HepG2 (cell line): Measurements from ENCODE around the gene FCN1. TPM values are rescaled to one million over a fixed set of nuclear protein-coding genes. Genes with fewer than 3 reads are reported as not detected.
A peak's percentile ranks its signal among the peaks of the same experiment; 100 is the strongest.

Experiments used
- ATAC-seq: fragments of 200-7000 bp; cut with Tn5 transposase; 3 replicates; pipeline ENCODE4 v1.9.1; 2020; ENCODE audit warnings: mild to moderate bottlenecking, moderate library complexity
- BruUV-seq: library from RNA; stranded (reverse); fragments of 400-500 nt; replicated peaks from 2 replicates; lab custom pipeline; 2021; lab: Mats Ljungman, UMichigan
- CTCF ChIA-PET: fragments of 300-600 bp; formaldehyde crosslinking; extraction: SDS; loops from one replicate; lab custom pipeline; 2021; ENCODE audit warnings: low total read pairs, inconsistent platforms, low intra/inter-chr PET ratio; lab: Yijun Ruan, JAX
- POLR2A ChIA-PET: fragments of 350-600 bp; sonication (Branson Sonifier 250); formaldehyde crosslinking; loops from one replicate; lab custom pipeline; 2020; ENCODE audit warnings: antibody characterized with exemption, inconsistent platforms; lab: Yijun Ruan, JAX
- DNase-seq: peaks from one replicate; pipeline ENCODE4 v3.0.0-alpha.2; 2015; ENCODE audit warnings: low spot score
- FAIRE-seq: peaks from 3 replicates; lab custom pipeline; 2011; peaks lifted over from hg19 to GRCh38; lab: Jason Lieb, UNC
- H2AFZ ChIP-seq: one replicate; pipeline ENCODE4 v1.6.1; 2011; ENCODE audit warnings: low read length, inconsistent platforms
- H3K27ac ChIP-seq: fragments of 300-600 bp; 3 replicates; pipeline ENCODE4 v1.8.0; 2011; ENCODE audit warnings: mixed run types, mild to moderate bottlenecking, mixed read lengths, low read length, inconsistent platforms; ENCODE audit not compliant: insufficient read depth; ENCODE audit errors: extremely low read length
- H3K27me3 ChIP-seq, 2 experiments: fragments of 200-600 bp in 1 of 2; 2 replicates in 1 of 2; 3 replicates in 1 of 2; pipeline versions ENCODE4 v1.6.0 to v1.8.0; 2011; ENCODE audit warnings: low read length in 2 of 2, mild to moderate bottlenecking in 2 of 2, moderate library complexity in 2 of 2, inconsistent platforms in 1 of 2; ENCODE audit not compliant: insufficient read depth in 2 of 2, control insufficient read depth in 1 of 2
- H3K36me3 ChIP-seq, 2 experiments: fragments of 200-600 bp in 1 of 2; replicated peaks in 1 of 2; 2 replicates in 1 of 2; 3 replicates in 1 of 2; pipeline versions ENCODE4 v1.5.1 to v1.8.0; 2011; ENCODE audit warnings: low read length in 2 of 2, inconsistent platforms in 1 of 2; ENCODE audit not compliant: insufficient read depth in 2 of 2, control insufficient read depth in 1 of 2
- H3K4me1 ChIP-seq: 2 replicates; pipeline ENCODE4 v1.5.1; 2012; ENCODE audit warnings: low read length, inconsistent platforms; ENCODE audit not compliant: insufficient read depth
- H3K4me2 ChIP-seq: 2 replicates; pipeline ENCODE4 v1.6.0; 2011; ENCODE audit warnings: low read depth, low read length, inconsistent platforms
- H3K4me3 ChIP-seq, 3 experiments: fragments of 200-600 bp in 1 of 3; sonication (generic), shearing (Covaris generic) in 1 of 3; replicated peaks in 1 of 3; 2 replicates each; pipeline ENCODE4 v1.5.1; 2011 to 2016; ENCODE audit warnings: low read length in 3 of 3, inconsistent platforms in 2 of 3, low read depth in 2 of 3, mild to moderate bottlenecking in 2 of 3, control low read depth in 1 of 3, mixed read lengths in 1 of 3; ENCODE audit not compliant: insufficient read depth in 1 of 3
- H3K79me2 ChIP-seq: one replicate; pipeline ENCODE4 v1.6.1; 2011; ENCODE audit warnings: low read length, inconsistent platforms; ENCODE audit not compliant: insufficient read depth
- H3K9ac ChIP-seq: 2 replicates; pipeline ENCODE4 v1.6.0; 2011; ENCODE audit warnings: mild to moderate bottlenecking, low read depth, low read length, inconsistent platforms; ENCODE audit not compliant: insufficient read depth
- H3K9me3 ChIP-seq: 2 replicates; pipeline ENCODE4 v1.5.1; 2012; ENCODE audit warnings: mild to moderate bottlenecking, low read length
- H4K20me1 ChIP-seq: 2 replicates; pipeline ENCODE4 v1.6.0; 2011; ENCODE audit warnings: inconsistent platforms, mild to moderate bottlenecking, low read length, moderate library complexity; ENCODE audit not compliant: insufficient read depth
- MAFK ChIP-seq, 2 experiments: IDR thresholded peaks in 1 of 2; conservative IDR thresholded peaks in 1 of 2; 2 replicates each; pipeline ENCODE4 v1.6.1; 2011; ENCODE audit warnings: improper control_type of control experiment in 2 of 2, low read length in 2 of 2
- SIN3B ChIP-seq: fragments of 150-350 bp; IDR thresholded peaks from 2 replicates; pipeline ENCODE4 v1.6.1; 2014; ENCODE audit warnings: low read length
- ZNF292 ChIP-seq: sonication (generic); formaldehyde crosslinking; IDR thresholded peaks from 2 replicates; pipeline ENCODE4 v1.8.1; 2022; ENCODE audit warnings: mild to moderate bottlenecking, low read depth, missing genetic modification reagents, borderline replicate concordance
- ZNF703 ChIP-seq: sonication (generic); formaldehyde crosslinking; IDR thresholded peaks from 2 replicates; pipeline ENCODE4 v1.5.1; 2020; ENCODE audit warnings: missing genetic modification reagents, mild to moderate bottlenecking, moderate library complexity, borderline replicate concordance
- ZNF768 ChIP-seq: sonication (generic); formaldehyde crosslinking; IDR thresholded peaks from 2 replicates; pipeline ENCODE4 v1.4.0; 2020; ENCODE audit warnings: missing genetic modification reagents
- WGBS: methylation state at CpG from one replicate; pipeline ENCODE4 v1.1.6; 2017; ENCODE audit warnings: low lambda C conversion rate; 5-methylcytosine and 5-hydroxymethylcytosine counted together
- in situ Hi-C: cut with HindIII; loops from 2 replicates; pipeline ENCODE4 v1.10.0; 2017; ENCODE audit warnings: low pct_unique_long_range_greater_than_20kb; ENCODE audit not compliant: extremely low pct_ligation_motif_present
- intact Hi-C: fragments of 100-400 bp; cut with micrococcal nuclease; formaldehyde crosslinking; loops from one replicate; pipeline ENCODE4 v1.10.0; 2022; ENCODE audit not compliant: unreplicated experiment
- polyA plus RNA-seq, 8 experiments: library from polyadenylated mRNA; depleted of rRNA in 3 of 8; stranded (reverse) in 7 of 8; unstranded in 1 of 8; fragments of >200 nt; fragmentation: Illumina TruSeq in 4 of 8; extraction: Trizol in 4 of 8; gene quantifications; 2 replicates each; pipeline versions ENCODE4 v1.2.1 to v1.2.3, GENCODE V29; 2011 to 2016; ENCODE audit warnings: low read depth in 4 of 8, missing spikeins in 1 of 8, mixed read lengths in 1 of 8; ENCODE audit not compliant: insufficient read depth in 1 of 8
- total RNA-seq, 5 experiments: library from RNA; depleted of rRNA; stranded (reverse); fragments of >200 nt; fragmentation: Illumina TruSeq; extraction: Trizol; gene quantifications; 2 replicates each; pipeline ENCODE4 v1.2.3, GENCODE V29; 2016; ENCODE audit warnings: low read depth in 1 of 5
- TF ChIP-seq, protein P1 (sequence below): sonication (generic); formaldehyde crosslinking; IDR thresholded peaks from 2 replicates; pipeline ENCODE4 v1.9.0; 2021; ENCODE audit warnings: missing genetic modification reagents, borderline replicate concordance

The FCN1 gene
- total and polyA plus RNA-seq, 2 of the 13 experiments (the other 11 are each of a cell fraction or from before 2014, with no cell fraction given) = not detected

DNA sequence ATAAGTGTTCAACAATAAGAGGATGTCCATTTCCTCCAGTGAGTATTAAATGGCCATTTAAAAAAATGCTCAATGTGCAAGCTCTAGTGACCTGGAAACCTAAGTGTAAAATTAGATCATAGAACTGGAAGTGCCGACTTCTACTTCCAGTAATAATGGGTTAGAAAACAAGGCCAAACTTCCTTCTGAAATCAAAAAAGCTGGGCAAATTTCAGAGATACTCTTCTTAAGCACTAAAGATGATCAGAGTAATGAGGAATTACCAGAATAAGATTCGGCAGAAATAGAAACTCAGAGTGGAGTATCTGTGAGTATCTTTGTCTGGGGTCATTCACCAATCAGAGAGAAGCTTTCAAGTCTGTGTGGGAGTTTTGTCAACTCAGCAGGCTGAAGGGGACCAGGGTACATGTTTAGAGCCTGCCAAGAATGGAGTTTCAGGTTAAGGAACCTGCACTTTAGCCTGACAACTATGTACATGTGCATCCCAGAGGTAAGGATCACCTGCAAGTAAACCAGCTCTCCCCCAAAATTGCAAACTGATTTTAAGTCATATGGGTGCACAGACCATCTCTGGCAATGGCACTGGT, 20.0 kb downstream of the FCN1 start:
- no peak overlapping the region for H3K27ac ChIP-seq
- H3K4me2 ChIP-seq = no peak overlapping the region
- in situ Hi-C loops = no loop called here
- H3K79me2 ChIP-seq = no peaks in the 10 kb centered on the region
- H3K4me3 ChIP-seq = no peak overlapping the region
- no peak overlapping the region for H2AFZ ChIP-seq
- ATAC-seq (no peak), DNase-seq (no peak)
- no peaks in the 10 kb centered on the region for H4K20me1 ChIP-seq
- 26% methylated on average over 2 of the region's 2 CpGs for WGBS
- BruUV-seq = no TSS peak
- ChIA-PET CTCF (no interaction called here), POLR2A (no interaction called here)
- H3K4me1 ChIP-seq = no peaks in the 10 kb centered on the region
- intact Hi-C loops = no loop called here
- no peaks in the 10 kb centered on the region for H3K9me3 ChIP-seq
- H3K9ac ChIP-seq = no peak overlapping the region
- no peaks in the 10 kb centered on the region for H3K36me3 ChIP-seq
- peaks cover 3 to 18% of the 10 kb centered on the region in 2 experiments; a peak in 3 of 5 replicates for H3K27me3 ChIP-seq
- no peak for TF ChIP-seq SIN3B
- 0 out of 4 replicates have a peak, but pooled peaks of 1 of the 2 experiments have one; percentile 3 for TF ChIP-seq MAFK (conservative IDR thresholded peaks at IDR 0.05 in 1 of 2, IDR thresholded peaks at IDR 0.05 in 1 of 2; ENCODE audit: low read length in 2 of 2)
- TF ChIP-seq ZNF703 (CRISPR knock-in tag) = no peak
- TF ChIP-seq, protein P1, sequence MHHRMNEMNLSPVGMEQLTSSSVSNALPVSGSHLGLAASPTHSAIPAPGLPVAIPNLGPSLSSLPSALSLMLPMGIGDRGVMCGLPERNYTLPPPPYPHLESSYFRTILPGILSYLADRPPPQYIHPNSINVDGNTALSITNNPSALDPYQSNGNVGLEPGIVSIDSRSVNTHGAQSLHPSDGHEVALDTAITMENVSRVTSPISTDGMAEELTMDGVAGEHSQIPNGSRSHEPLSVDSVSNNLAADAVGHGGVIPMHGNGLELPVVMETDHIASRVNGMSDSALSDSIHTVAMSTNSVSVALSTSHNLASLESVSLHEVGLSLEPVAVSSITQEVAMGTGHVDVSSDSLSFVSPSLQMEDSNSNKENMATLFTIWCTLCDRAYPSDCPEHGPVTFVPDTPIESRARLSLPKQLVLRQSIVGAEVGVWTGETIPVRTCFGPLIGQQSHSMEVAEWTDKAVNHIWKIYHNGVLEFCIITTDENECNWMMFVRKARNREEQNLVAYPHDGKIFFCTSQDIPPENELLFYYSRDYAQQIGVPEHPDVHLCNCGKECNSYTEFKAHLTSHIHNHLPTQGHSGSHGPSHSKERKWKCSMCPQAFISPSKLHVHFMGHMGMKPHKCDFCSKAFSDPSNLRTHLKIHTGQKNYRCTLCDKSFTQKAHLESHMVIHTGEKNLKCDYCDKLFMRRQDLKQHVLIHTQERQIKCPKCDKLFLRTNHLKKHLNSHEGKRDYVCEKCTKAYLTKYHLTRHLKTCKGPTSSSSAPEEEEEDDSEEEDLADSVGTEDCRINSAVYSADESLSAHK = no peak
- TF ChIP-seq ZNF292 (CRISPR knock-in tag) = no peak
- TF ChIP-seq ZNF768 (CRISPR knock-in tag) = no peak
- TF ChIP-seq, all 625 proteins: peak for 1
- no peak for FAIRE-seq
